Epidermal melanocyte (primary cell): ENCODE results near the gene CRMP1.
"Not testable (repeated sequence)": the region's sequence is repeated elsewhere in the genome, so short reads cannot be mapped to it uniquely, and the experiment has no call there.

Experiments
- DNase-seq: peaks from one replicate; pipeline ENCODE4 v3.0.0; 2011; ENCODE audit warnings: low spot score; ENCODE audit not compliant: insufficient read length

CRMP1 gene

DNA sequence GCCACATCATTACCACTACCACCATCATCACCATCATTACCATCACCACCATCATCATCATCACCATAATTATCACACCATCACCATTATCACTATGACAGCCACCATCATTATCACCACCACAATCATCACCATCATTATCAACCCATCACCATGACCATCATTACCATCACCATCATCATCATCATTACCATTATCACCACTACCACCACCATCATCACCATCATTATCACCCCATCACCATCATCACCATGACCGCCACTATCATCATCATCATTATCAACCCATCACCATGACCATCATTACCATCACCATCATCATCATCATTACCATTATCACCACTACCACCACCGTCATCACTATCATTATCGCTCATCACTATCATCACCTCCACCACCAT, 36.5 kb downstream of the CRMP1 start:
- not testable (repeated sequence) for DNase-seq

DNA sequence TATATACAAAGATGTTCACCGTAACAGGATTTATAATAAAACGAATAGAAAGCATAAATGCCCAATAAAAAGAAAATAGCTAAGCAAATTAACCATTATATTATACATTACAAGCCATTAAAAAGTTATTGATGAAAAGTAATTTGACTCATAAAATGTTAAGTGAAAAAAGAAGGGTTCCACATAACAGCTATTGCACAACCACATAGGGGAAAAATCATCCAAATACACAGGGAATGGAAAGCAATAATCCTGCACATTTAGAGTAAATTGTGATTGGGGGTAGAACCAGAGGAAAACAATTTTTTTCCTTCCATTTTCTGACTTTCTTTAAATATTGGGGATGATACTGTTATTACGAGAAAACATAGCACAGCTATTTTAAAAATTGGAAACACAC, 38.0 kb downstream of the CRMP1 start:
- no peak for DNase-seq

DNA sequence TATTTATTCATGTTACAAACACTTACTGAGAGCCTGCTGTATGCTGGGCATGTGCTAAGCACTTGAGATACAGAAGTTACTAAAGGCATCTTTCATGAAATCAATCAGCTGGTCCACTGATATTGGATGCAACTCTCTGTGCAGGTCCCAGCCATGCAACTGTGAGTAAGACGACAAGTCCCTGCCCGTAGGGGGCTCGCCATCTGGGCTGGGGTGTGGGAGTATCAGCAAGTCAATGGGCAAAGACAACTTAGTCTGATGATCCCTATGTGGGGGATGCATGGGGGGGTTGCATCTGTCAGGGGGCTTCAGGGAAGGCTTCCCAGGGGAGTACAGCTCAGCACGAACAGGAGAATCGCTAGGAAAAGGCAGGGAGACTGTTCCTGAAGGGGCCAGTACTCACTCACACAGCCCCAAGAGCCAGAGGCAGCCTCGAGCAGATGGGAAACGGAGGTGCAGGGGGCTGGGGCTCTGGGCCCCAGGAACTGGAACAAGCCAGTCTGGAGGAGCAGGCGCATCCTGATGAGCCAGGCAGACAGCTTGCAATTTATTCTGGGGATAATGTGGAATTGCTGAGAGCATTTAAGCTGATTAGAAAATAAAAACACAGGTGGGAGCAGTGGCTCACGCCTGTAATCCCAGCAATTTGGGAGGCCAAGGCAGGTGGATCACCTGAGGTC, 40.2 kb downstream of the CRMP1 start:
- DNase-seq, result peak; percentile 10

DNA sequence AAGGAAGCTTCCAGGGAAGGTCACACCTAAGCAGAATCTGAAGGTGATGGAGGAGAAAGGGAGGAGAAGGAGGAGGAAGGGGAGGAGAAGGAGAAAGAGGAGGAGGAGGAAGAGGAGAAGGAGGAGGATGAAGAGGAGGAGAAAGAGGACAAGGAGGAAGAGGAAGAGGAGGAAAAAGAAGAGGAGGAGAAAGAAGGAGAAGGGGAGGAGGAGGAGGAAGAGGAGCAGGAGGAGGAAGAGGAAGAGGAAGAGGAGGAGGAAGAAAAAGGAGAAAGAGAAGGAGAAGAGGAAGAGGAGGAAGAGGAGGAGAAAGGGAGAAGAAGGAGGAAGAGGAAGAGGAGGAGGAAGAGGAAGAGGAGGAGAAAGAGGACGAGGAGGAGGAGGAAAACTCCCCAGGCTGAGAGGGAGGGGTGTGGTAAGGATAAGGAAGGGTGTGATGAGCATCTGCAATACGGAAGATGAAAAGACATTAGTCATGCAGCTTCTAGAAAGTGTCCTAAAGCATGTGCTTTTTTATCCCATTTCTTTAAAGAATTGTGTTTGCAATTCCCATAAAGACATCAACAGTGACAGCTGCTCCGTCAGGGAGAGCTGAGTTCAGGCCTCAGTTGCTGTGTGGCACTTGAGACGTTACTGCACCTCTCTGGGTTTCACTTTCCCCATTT, 41.1 kb downstream of the CRMP1 start:
- DNase-seq, result peak; percentile 3

DNA sequence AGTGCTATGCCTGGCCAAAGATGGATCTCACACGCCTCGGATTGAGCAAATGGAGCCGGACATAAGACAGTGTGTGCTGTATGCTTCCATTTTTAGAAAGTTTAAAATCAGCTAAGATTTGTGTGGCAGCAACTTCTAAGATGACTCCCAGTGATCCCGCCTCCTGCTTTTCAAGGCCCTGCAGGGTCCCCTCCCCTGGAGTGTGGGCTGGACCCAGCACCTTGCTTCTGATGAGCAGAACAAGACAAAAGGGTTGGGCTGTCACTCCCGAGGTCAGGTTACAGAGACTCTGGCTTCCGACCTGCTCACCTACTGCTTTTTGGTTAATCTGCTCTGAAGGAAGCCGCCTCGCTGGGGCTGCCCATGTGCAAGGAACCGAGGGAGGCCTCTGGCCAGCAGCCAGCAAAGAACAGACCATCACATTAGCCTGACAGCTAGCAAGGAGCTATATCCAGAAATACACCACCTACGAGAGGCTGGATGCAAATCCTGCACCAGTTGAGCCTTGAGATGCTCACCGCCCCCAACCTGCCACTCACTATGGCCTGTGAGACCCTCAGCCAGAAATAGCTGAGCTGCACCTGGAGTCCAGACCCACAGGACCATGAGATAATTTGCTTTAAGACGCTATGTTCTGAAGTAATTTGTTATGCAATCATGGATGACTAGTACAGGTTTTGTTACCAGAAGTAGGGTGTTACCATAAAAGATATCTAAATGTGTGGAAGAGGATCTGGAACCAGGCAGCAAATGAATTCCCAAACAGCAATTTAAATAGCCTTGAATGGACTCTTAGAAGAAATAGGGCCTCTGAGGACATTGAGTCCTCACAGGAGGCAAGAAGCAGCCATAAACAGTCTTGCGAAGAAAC, 47.6 kb downstream of the CRMP1 start:
- DNase-seq, result no peak

DNA sequence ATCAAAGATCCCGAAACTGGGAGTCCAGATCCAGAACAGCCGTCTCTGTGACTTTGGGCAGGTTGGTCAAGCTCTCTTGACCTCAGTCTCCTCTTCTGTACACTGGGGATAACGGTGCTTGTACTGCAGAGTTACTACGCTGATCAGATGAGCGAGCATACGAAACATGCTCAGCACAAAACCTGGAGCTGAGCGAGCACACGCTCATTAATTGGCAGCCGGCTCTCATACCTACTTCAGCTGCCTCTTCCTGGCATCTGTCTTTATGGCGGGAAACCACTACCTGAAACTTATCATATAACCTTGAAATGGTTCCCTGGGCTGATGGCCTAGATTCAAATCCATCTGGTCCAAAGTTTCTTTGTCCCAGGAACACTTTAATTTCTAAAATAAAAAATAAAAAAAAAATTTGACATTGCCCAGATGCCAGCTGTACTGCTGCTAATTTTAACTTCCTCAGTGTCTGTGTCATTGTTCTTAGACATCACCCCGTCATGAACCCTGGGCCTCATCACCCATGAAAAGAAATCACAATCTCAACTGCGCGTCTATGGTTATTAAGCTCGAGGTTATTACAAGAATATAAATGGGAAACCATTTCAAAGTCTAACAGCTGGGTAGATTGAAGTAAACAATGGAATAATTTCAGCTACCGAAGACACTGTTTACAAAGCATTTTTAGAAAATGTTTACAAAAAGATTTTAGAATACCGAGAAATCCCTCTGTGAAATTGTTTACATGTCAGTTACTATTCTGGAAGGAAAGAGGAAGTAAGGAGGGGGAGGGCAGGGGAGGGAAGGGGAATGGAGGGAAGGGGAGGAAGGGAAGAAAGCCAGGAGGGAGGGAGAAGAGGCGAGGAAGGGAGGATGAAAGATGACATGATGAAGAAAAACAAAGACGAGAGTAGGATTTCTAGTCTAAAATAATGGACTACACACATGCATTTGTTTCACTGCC, 49.0 kb downstream of the CRMP1 start:
- DNase-seq, result no peak

DNA sequence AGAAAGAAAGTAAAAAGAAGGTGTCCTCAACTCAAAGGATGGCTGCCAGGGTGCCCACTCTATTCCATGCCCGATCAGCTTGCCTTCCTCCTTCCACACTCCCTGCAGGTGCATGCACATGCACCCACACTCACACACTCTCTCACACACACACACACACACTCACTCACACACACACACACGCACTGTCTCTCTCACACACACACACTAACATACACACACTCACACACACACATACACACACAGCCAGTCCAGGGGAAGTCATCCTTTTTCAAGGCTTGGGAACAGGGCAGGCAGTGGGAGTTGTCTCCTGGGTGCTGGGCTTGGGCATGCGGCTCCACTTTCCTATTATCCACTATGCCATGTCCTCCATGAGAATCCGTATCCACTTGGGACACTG, 50.4 kb downstream of the CRMP1 start:
- no peak for DNase-seq

DNA sequence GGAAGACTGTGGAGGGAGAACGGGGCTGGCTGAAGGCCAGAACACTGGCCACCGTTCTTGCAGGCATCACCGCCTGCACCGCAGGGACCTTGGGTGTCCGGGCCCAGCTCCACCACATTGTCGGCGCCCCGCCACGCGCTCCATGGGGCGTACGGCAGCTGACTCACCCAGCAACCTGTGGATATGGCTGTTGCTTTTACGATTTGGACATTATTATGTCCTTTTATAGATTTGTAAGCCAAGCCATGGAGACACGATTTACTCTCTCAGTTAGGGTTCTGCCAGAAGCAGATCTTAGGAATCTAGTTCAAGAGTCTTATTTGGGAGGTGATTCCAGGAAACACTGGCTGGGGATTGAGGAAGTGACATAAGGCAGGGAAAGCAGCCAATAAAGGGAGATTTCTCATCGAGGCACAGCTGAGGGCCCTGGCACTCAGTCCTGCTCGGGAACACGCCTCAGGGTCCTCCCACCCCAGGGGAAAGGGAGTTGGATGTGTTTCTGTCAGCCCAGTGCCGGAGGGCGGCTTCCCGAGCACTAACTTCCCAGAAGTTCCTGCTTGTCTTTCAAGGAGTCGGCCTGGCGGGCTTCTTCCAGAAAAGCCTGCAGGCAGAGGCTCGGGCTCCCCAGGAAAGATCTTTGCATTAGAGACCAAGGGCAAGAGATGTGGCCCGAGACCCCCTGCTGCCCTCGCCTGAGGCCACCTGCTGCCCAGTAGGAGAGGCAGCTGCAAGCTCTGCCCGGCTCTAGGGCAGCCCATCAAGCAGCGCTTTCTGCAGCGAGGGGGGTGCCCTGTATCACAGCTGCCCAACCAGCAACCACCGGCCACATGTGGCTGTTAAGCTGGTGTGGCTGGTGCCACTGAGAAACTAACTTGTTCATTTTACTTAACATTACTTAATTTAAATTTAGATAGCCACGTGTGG, 52.9 kb downstream of the CRMP1 start:
- no peak for DNase-seq

DNA sequence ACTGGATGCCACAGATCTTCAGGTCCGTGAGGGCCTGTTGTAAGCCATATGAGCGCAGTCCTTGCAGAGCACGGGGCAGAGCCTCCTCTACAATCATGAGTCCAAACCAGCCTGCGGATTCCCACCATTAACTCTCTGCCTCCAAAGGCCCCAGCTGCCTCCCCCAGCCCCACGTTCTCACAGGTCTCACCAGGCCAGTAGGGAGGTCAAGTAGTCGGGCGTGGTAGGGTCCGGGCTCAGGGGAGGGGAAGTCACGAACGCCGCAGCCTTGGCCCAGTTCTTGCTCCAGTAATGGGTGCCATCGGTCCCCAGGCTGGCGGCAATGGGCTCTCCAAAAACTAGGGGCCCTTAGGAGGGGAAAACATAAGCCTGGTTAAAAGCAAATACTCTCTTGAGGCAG, 53.6 kb downstream of the CRMP1 start:
- peak; percentile 6 for DNase-seq

DNA sequence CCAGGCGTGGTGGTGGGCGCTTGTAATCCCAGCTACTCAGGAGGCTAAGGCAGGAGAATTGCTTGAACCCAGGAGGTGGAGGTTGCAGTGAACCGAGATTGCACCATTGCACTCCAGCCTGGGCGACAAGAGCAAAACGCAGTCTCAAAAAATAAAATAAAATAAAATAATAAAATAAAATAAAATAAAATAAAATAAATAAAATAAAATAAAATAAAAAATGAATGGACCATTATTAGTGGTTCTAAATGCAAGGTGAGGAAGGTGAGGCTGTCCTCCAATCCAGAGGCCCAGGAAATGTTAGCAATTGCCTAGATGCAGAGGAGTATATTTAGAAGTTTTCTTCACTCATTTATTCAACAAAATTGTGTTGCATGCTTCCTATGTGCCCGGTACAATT, 55.4 kb downstream of the CRMP1 start:
- not testable (repeated sequence) for DNase-seq

DNA sequence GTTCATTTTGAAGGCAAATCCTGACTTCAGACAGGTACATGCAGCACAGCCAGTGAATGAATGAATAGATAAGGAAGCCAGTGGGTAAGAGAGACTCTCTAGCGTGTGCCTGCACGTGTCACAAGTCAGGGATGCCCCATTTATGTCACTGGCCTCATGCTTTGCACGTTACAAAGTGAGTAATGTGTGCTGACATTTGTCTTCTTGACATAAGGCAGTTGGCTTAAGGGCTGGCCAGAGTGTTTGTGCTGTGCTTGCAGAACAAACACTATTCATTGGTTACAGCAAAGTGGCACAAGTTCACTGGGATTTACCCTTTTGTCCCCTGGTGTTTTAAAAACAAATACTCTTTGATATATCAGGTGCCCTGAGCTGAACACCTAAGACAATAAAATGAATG, 55.9 kb downstream of the CRMP1 start:
- peak; percentile 5 for DNase-seq

DNA sequence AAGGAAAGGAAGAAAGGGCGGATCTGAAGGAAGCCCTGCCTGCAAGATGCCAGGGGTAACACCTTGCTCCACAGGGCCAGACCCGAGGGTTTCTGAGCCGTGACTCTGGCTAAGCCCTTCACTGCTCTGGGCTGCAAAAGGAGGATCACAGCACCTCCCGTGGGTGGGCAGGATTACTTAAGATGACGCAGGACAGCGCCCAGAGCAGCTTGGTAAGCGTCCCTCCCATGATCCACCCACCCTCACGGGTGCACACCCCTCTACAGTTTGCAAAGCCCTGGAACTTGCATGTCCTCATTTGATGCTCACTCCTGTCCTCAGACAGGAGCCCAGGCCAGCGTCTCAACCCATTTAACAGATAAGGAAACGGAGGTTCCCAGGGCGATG, 64.9 kb downstream of the CRMP1 start:
- no peak for DNase-seq

DNA sequence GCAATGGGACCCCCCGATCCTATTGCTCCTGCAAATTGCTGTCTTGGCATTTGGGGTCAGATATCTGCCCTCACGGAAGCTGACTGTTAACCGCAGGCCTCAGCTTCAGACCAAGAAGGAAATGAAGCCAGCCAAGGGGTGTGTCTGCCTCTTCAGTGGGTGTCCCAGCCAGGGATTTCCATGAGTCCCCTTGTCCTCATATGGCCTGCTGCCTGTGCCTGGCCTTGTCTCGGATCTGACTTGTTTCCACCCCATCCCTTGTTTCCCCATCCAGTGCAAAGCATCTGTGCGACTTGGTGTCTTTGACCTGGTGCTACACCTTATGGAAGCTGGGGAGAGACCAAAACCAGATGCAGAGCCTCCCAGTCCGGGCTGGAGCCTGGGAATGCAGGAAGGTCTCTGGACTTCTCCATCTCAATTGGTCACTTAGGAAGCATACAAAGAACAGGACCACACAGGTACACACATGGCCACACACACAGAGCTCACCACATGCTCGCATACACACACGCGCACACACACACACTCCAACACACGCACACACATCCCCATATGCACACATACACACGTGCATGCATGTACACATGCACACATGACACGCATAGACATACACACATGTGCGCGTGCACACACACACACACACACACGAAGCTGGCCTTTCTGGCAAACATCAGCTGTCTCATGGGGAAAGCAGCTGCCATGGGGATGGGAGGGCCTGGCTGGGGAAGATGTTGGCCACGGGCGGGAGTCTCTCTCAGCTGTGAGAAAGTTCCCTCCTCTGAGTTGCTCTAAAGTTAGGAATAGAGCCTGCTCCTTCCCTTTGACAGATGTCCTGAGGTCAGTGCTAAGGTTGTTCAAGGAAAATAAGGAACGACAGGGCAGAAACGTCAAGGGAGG, 65.5 kb downstream of the CRMP1 start:
- no peak for DNase-seq

DNA sequence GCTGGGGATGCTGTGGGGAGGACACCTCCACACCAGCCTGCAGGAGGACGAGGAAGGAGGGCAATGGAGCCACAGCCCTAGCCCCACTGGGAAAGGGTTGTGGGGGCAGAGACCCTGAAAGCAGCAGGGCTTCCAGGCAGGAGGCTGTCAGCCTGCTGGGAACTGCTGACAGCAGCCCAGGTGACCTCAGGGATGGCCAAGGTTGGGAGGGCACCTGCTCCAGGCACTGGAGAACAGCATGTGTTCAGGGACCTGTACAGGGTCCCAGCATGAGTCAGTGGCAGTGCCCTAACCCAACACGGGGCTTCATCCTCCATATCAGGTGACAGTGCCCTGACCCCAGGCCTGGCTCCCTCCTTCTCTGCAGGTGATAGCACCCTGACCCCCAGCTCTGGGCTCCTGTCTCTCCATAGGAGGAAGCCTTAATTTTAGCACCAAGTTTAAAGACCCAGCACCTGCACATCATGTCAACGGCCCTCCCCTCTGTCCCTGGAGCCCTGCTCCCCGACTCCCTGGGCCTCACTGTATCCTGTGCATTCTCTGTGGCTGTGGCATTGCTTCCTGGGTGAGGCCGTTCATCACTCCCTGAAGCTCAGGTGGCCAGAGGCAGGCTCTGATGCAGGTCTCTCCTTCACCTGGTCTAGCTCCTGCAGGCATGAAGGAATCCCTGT, 66.3 kb downstream of the CRMP1 start:
- no peak for DNase-seq

DNA sequence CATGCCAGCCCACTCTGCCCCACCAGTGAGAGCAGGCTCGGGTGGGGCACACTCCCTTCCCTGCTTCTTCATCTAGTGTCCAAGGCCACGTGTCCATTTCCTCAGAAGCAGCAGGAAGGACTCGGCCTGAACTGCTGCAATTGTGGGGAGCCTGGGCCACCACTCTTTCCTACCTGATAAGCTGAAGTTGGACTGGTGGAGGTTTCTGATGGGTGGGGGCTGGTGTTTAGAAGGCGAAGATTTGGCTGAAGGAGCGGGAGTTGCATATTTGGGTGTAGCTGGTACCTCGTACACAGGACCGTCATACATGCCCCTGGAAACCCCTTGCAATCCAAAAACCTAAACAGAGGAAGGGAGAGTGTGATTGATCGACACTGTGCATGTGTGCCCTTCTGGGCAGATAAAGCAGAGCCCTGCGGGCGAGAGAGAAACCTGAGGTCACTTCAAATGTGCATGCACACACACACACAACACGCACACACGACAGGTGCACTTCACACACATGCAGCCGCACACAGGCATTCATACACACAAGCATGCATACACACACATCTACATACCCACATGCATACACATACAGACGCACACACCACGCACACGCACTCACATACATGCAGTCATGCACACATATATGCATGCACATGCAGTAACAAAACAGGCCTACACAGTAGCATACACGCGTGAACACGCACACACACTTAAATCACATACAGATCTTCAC, 67.4 kb downstream of the CRMP1 start:
- no peak for DNase-seq

DNA sequence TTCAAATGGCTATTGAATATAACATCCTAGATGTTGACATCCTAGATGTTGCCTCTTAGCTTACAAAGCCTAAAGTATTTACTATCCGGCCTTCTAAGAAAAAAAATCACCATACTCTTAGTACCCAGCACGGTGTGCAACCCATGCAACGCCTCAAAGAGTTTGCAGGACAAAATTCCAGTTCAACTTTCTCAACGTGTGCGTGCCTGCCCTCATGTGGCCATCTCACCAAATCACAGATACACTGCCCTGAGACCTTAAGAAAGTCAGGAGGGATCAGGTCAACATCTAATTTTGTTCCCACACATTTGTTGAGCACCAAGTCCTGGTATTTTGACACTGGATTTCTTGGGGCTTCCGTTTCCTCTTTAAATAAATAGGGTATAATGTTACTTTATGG, 68.3 kb downstream of the CRMP1 start:
- DNase-seq, result peak; percentile 66

DNA sequence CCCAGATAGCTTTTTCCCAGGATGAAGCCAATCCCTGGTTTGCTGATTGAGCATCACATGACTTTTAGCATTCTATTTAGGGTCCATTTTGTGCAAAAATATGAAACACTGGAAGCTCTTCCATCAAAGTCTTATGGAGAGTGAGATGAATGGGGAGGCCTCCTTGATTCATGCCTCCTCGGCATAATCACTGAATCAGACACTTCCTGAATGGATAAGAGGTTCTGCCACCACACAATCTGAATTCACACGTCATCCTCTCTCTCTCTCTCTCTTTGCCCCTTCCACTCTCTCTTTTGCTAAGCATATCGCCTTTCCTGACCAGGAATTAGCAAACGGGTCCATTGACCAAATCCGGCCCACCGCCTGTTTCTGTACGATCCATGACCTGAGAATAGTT, 68.7 kb downstream of the CRMP1 start:
- DNase-seq, result no peak
